HG03565 (cell line): Measurements from ENCODE around the gene CUL5.
"Not testable (repeated sequence)": the region's sequence is repeated elsewhere in the genome, so short reads cannot be mapped to it uniquely, and the experiment has no call there.

ENCODE experiments used
- ATAC-seq: cut with Tn5 transposase; IDR thresholded peaks from one replicate; pipeline ENCODE4 v1.9.1; 2021; ENCODE audit warnings: mild to moderate bottlenecking, moderate library complexity; ENCODE audit not compliant: unreplicated experiment

The CUL5 gene

DNA sequence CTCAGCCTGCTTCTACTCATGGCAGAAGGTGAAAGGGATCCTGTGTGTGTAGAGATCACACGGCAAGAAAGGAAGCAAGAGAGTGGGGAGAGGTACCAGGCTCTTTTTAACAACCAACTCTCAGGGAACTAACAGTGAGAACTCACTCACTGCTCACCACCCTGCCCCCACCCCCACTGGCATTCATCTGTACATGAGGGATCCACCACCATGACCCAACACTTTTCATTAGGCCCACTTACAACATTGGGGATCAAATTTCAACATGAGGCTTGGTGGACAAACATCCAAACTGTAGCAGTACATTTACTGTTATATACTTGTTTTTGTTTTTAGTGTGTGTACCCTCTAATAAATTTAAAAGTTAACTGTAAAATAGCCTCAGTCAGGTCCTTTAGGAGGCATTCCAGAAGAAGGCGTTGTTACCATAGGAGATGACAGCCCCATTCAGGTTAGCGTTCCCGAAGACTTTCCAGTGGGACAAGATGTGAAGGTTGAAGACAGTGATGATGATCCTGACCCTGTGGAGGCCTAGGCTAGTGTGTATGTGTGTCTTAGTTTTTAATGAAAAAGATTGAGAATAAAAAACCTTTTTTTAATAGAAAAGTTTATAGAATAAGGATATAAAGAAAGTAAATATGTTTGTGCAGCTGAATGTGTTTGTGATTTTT, 11.3 kb downstream of the CUL5 start:
- no peak for ATAC-seq

DNA sequence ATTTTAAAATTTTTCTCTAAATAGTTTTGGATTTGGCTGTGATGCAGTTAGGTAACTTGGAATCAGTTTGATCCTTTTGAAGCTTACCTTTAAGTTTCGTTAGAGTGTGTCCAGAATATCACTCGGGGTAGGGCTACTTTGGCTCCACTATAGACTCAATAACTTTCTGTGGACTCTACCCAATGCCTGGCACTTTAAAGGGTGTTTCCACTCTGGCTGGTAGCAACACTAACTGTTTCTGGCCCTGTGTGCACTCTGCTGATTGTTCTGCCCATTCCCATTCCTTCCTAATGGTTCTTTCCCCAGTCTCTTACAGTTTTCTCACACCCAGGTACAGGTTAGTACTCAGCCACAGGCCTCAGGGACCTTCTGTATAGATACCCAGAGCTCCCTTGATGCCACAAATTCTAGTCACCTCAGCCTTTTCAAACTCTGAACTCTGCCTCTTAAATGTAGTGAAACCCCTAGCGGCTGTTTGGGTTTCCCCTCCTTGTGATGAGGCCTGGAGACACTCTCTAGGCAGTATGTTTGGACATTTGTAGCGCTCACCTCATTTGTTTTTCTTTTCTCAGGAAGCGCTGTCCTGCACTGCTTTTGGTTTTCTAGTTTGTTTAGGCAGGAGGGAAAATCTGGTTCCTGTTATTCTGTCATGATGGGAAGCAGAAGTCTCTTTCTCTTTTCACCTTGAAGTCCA, 16.8 kb downstream of the CUL5 start:
- peak; percentile 95 for ATAC-seq

GRCh38 chr11:108027057-108027456, 18.4 kb downstream of the CUL5 start:
- ATAC-seq = no peak

- not testable (repeated sequence) for ATAC-seq
These were observed 20.2 kb downstream of the CUL5 start for GRCh38 chr11:108028822-108029441.

DNA sequence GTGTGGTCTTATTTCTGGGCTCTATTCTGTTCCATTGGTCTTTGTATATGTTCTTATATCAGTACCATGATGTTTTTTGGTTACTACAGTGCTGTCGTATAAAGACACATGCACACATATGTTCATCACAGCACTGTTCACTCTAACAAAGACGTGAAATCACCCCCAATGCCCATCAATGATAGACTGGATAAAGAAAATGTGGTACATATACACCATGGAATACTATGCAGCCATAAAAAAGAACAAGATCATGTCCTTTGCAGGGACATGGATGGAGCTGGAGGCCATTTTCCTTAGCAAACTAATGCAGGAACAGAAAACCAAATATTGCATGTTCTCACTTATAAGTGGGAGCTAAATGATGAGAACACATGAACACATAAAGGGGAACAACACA, 22.9 kb downstream of the CUL5 start:
- ATAC-seq = not testable (repeated sequence)

DNA sequence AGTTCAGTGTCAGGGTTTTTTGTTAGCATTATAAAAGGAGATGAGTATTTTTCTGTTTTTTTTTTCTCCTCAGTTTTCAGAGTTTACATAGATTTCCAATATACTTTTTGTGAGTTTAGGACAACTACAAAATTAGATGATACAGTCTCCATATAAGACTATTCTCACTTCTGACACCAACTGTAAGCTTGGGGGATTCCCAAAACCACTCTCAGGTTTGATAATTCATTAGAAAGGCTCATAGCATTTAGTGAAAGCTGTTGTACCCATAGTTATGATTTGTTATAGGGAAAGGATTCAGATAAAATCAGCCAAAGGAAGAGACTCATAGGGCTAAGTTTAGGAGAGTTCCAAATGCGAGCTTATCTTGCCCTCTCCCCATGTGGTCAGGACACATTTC, 24.1 kb downstream of the CUL5 start:
- no peak for ATAC-seq

DNA sequence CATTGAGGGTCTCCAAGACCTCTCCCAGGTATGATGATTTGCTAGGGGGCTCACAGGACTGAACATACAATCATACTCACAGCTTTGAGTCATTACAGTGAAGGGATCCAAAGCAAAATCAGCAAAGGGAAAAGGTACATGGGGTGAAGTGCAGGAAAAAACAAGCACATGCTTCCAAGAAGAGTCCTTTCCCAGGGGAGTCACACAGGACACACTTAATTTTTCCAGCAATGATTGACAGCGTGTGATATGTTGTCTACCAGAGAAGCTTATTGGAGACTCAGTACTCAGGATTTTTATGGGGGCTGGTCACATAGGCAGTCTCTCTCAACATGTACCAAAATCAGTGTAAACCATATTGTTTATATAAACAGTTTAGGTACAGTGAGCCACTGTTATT, 25.3 kb downstream of the CUL5 start:
- no peak for ATAC-seq

DNA sequence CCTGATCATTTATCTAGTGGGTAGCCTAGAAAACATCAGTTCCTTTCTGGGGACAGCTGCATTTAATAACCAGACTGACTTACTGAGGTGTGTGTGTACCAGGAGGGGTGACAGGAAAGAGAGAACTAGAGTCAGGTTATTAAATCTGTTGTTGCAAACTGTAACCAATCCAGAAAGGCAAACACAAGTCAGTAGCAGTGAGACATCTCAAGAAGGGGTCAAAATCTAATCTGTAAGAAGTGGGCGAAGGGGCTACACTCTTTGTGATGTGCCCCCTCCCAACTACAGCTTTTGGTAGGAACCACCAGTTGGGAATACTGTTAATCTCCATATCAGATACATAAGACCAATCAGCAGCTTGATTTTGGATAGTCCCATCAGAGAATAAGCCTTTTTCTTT, 26.3 kb downstream of the CUL5 start:
- ATAC-seq = no peak

GRCh38 chr11:108035690-108036089, 27.0 kb downstream of the CUL5 start:
- no peak for ATAC-seq

GRCh38 chr11:108037211-108037610, 28.5 kb downstream of the CUL5 start:
- no peak for ATAC-seq

DNA sequence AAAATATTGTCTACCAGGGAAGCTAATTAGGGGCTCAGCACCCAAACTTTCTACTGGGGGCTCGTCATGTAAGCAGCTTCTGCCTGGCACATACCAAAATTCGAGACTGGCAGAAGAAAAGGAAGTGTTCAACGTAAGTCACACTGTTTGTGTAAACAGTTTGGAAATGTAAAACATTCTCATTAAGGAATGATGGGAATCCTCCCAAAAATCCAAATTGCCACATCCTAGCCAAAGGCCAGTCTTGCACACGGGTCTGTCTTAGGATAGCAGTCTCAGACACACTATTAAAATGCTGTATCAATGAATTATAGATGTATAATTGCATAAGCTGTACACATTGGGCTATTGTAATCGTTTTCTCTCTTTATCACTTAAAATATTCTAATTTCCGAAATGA, 28.9 kb downstream of the CUL5 start:
- no peak for ATAC-seq

GRCh38 chr11:108048269-108048668, 39.6 kb downstream of the CUL5 start:
- ATAC-seq = no peak

DNA sequence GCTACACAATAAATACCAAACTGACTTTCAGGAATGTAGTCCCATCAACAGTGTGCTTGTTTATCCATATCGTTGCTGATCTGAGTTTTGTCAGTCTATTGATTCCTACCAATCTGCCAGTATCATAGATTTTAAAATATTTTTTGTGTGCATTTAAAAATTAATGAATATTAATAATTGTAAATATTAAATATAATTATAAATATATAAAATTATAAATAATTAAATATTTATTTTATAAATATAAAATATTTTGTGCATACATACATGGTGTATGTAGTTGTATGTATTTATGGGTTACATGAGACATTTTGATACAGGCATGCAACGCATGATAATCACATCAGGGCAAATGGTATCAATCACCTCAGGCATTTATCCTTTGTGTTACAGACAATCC, 53.6 kb downstream of the CUL5 start:
- no peak for ATAC-seq

DNA sequence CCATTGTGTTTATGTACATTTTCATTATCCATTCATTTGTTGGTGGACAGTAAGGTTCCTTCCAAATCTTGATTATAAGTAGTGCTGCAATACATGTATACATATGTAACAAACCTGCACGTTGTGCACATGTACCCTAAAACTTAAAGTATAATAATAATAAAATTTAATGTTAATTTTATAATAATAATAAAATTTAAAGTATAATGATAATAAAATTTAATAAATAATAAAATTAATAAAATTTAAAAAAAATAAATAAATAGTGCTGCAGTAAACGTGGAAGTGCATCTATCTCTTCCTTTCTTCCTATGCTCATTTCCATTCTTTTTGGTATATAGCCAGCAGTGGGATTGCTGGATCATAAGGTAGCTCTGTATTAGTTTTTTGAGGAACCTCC, 54.7 kb downstream of the CUL5 start:
- no peak for ATAC-seq

- no peak for ATAC-seq
These were observed 61.2 kb downstream of the CUL5 start for GRCh38 chr11:108069947-108070346.

- ATAC-seq = no peak
These were observed 76.1 kb downstream of the CUL5 start for GRCh38 chr11:108084811-108085210.

GRCh38 chr11:108085672-108086071, 77.0 kb downstream of the CUL5 start:
- ATAC-seq = no peak

DNA sequence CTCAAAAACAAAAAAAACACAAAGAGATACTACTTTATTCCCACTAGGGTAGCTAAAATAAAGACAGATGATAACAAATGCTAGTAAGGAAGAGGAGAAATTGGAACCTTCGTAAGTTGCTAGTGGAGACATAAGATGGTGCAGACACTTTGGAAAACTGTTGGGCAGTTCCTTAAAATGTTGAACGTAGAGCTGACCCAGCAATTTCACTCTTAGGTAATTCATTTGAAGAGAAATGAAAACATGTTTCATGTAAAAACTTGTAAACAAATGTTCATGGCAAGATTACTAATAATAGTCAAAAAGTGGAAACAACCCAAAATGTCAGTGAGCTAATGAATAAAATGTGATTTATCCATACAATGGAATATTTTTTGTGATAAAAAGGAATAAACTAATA, 83.4 kb downstream of the CUL5 start:
- ATAC-seq = no peak

- no peak for ATAC-seq
These were observed 84.6 kb downstream of the CUL5 start for GRCh38 chr11:108093128-108093904.

- ATAC-seq = no peak
These were observed 88.5 kb downstream of the CUL5 start for GRCh38 chr11:108097179-108097578.

GRCh38 chr11:108101090-108101775, 92.5 kb downstream of the CUL5 start:
- ATAC-seq = no peak
